Trophoblast cell (in vitro differentiated cells and primary cell): ENCODE data around the gene TCIRG1.
A peak's percentile ranks its signal among the peaks of the same experiment; 100 is the strongest.

Experiments
- DNase-seq, 2 donors: peaks; one replicate each; pipeline ENCODE4 v3.0.0-alpha.2; 2016
- H2AFZ ChIP-seq: 2 replicates; pipeline ENCODE4 v1.6.1; 2013; ENCODE audit warnings: low read length, moderate library complexity, mild to moderate bottlenecking; ENCODE audit not compliant: insufficient read depth, poor library complexity
- H2AK5ac ChIP-seq: 2 replicates; pipeline ENCODE4 v1.6.1; 2013; ENCODE audit warnings: mild to moderate bottlenecking, low read length
- H2BK120ac ChIP-seq: 2 replicates; pipeline ENCODE4 v1.6.1; 2013; ENCODE audit warnings: low read length, mild to moderate bottlenecking, moderate library complexity; ENCODE audit not compliant: insufficient read depth, poor library complexity
- H2BK12ac ChIP-seq: 2 replicates; pipeline ENCODE4 v1.6.1; 2013; ENCODE audit warnings: mild to moderate bottlenecking, low read length, moderate library complexity
- H2BK5ac ChIP-seq: 2 replicates; pipeline ENCODE4 v1.6.1; 2013; ENCODE audit warnings: low read length, low read depth, moderate library complexity, mild to moderate bottlenecking; ENCODE audit not compliant: poor library complexity
- H3K14ac ChIP-seq: 2 replicates; pipeline ENCODE4 v1.6.1; 2013; ENCODE audit warnings: mild to moderate bottlenecking, low read length
- H3K18ac ChIP-seq: 2 replicates; pipeline ENCODE4 v1.6.1; 2013; ENCODE audit warnings: mild to moderate bottlenecking, low read length
- H3K23ac ChIP-seq: 2 replicates; pipeline ENCODE4 v1.6.1; 2013; ENCODE audit warnings: low read length
- H3K27ac ChIP-seq: 2 replicates; pipeline ENCODE4 v1.5.1; 2013; ENCODE audit warnings: low read depth, mild to moderate bottlenecking, inconsistent platforms, low read length, moderate library complexity
- H3K27me3 ChIP-seq: 2 replicates; pipeline ENCODE4 v1.6.1; 2013; ENCODE audit warnings: inconsistent platforms, mild to moderate bottlenecking, low read length, moderate library complexity; ENCODE audit not compliant: insufficient read depth
- H3K36me3 ChIP-seq, 2 experiments: 1 replicate in 1 of 2; 2 replicates in 1 of 2; pipeline ENCODE4 v1.6.1; 2013; ENCODE audit warnings: low read length in 2 of 2, mild to moderate bottlenecking in 2 of 2, moderate library complexity in 1 of 2; ENCODE audit not compliant: insufficient read depth in 2 of 2, control insufficient read depth in 1 of 2
- H3K4ac ChIP-seq: 2 replicates; pipeline ENCODE4 v1.6.1; 2013; ENCODE audit warnings: low read depth, mild to moderate bottlenecking, low read length, moderate library complexity
- H3K4me1 ChIP-seq, 2 experiments: 1 replicate in 1 of 2; 2 replicates in 1 of 2; pipeline ENCODE4 v1.6.1; 2013; ENCODE audit warnings: low read length in 2 of 2, mild to moderate bottlenecking in 2 of 2, moderate library complexity in 1 of 2; ENCODE audit not compliant: insufficient read depth in 2 of 2, control insufficient read depth in 1 of 2
- H3K4me2 ChIP-seq: 2 replicates; pipeline ENCODE4 v1.6.1; 2013; ENCODE audit warnings: inconsistent platforms, mild to moderate bottlenecking, low read length, moderate library complexity
- H3K4me3 ChIP-seq: 2 replicates; pipeline ENCODE4 v1.5.1; 2013; ENCODE audit warnings: mild to moderate bottlenecking, low read depth, low read length, inconsistent platforms
- H3K79me1 ChIP-seq: one replicate; pipeline ENCODE4 v1.6.1; 2013; ENCODE audit warnings: low read length
- H3K79me2 ChIP-seq: 2 replicates; pipeline ENCODE4 v1.6.1; 2013; ENCODE audit warnings: low read length, mild to moderate bottlenecking; ENCODE audit not compliant: control insufficient read depth, insufficient read depth, poor library complexity
- H3K9ac ChIP-seq: 2 replicates; pipeline ENCODE4 v1.6.1; 2013; ENCODE audit warnings: mild to moderate bottlenecking, low read length
- H3K9me3 ChIP-seq: 2 replicates; pipeline ENCODE4 v1.6.1; 2013; ENCODE audit warnings: low read depth, mild to moderate bottlenecking, control low read depth, inconsistent platforms, low read length; ENCODE audit not compliant: insufficient read depth
- H4K12ac ChIP-seq: 2 replicates; pipeline ENCODE4 v1.6.1; 2013; ENCODE audit warnings: low read depth, mild to moderate bottlenecking, low read length, moderate library complexity
- H4K8ac ChIP-seq: 2 replicates; pipeline ENCODE4 v1.6.1; 2013; ENCODE audit warnings: low read depth, mild to moderate bottlenecking, low read length, moderate library complexity
- H4K91ac ChIP-seq: one replicate; pipeline ENCODE4 v1.6.1; 2013; ENCODE audit warnings: low read depth, mild to moderate bottlenecking, low read length, moderate library complexity
- WGBS: extraction: QIAGEN DNeasy Blood & Tissue Kit; methylation state at CpG from one replicate; pipeline ENCODE4 v1.1.7; 2013; ENCODE audit warnings: missing lambda C conversion rate; ENCODE audit not compliant: insufficient read length, insufficient coverage; ENCODE audit errors: extremely low coverage; 5-methylcytosine and 5-hydroxymethylcytosine counted together

The TCIRG1 gene

DNA sequence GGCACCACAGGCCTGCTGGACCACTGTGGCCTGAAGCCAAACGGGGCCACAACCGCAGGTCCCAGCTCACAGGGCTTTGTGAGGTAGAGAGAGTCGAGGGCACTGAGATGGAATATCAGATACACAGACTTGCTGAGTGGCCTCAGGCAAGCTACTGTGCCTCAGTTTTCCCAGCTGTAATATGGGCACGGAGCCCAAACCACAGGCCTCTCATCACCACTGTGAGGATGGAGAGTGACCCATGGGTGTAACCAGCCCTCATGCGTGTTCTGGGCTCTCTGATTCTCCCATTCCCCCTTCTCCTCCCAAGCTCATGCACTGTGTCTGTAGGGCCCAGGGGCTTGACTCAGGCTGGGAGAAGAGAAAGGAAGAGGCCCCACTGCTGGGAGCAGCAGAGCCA lies 39.1 kb upstream of the TCIRG1 start:
- no peak overlapping the region for H3K23ac ChIP-seq
- H3K4me3 ChIP-seq = no peak overlapping the region
- peaks cover 3% of the 10 kb centered on the region for H3K9me3 ChIP-seq
- no peak overlapping the region for H4K12ac ChIP-seq
- no peak overlapping the region for H4K8ac ChIP-seq
- no peak overlapping the region for H4K91ac ChIP-seq
- H2BK120ac ChIP-seq = no peak overlapping the region
- peaks cover 4 to 14% of the 10 kb centered on the region in 2 experiments for H3K4me1 ChIP-seq
- no peak overlapping the region for H3K14ac ChIP-seq
- no peak overlapping the region for H3K4ac ChIP-seq
- H3K79me1 ChIP-seq = peaks cover 2% of the 10 kb centered on the region
- DNase-seq = no peak
- H2AK5ac ChIP-seq = no peak overlapping the region
- no CpG with 5 or more reads among the region's 5 CpGs for WGBS
- no peak overlapping the region for H3K27ac ChIP-seq
- H2BK12ac ChIP-seq = no peak overlapping the region
- no peaks in the 10 kb centered on the region for H3K36me3 ChIP-seq
- no peaks in the 10 kb centered on the region for H3K27me3 ChIP-seq
- H3K4me2 ChIP-seq = no peak overlapping the region
- H3K18ac ChIP-seq = no peak overlapping the region
- H3K79me2 ChIP-seq = no peaks in the 10 kb centered on the region
- no peak overlapping the region for H2BK5ac ChIP-seq
- no peak overlapping the region for H2AFZ ChIP-seq
- no peak overlapping the region for H3K9ac ChIP-seq

DNA sequence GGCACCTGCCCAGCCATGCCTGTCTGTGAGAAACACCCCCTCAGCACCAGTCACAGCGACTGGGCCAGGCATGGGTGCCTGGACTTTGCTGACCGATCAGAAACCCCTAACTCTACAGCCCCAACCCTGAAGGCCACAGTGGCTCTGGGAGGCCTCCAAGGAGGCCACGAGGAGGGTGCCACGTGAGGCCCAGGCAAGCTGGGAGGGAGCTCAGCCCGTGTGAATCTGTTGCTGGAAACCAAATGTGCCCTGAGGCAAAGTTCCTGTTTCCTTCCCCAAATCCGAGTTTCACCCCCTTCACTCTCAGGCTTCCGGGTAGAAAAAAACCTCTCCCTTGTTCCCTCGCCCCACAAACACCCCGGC lies 36.3 kb upstream of the TCIRG1 start:
- Histone ChIP-seq H3K14ac (no peak overlapping the region), H3K9me3 (peaks cover 3% of the 10 kb centered on the region), H3K23ac (no peak overlapping the region), H3K27me3 (no peaks in the 10 kb centered on the region), H2BK120ac (no peak overlapping the region), H2AK5ac (no peak overlapping the region), H3K36me3 (no peaks in the 10 kb centered on the region), H3K18ac (no peak overlapping the region), H4K12ac (no peak overlapping the region), H2BK5ac (no peak overlapping the region), H3K27ac (no peak overlapping the region), H3K4me2 (no peak overlapping the region), H3K79me1 (peaks cover 2% of the 10 kb centered on the region), H3K79me2 (no peaks in the 10 kb centered on the region), H2BK12ac (no peak overlapping the region), H3K4me3 (no peak overlapping the region), H3K9ac (no peak overlapping the region), H2AFZ (no peak overlapping the region), H4K91ac (no peak overlapping the region), H4K8ac (no peak overlapping the region), H3K4ac (no peak overlapping the region), H3K4me1 (peaks cover 0 to 12% of the 10 kb centered on the region in 2 experiments)
- no peak for DNase-seq
- WGBS = no CpG with 5 or more reads among the region's 9 CpGs

DNA sequence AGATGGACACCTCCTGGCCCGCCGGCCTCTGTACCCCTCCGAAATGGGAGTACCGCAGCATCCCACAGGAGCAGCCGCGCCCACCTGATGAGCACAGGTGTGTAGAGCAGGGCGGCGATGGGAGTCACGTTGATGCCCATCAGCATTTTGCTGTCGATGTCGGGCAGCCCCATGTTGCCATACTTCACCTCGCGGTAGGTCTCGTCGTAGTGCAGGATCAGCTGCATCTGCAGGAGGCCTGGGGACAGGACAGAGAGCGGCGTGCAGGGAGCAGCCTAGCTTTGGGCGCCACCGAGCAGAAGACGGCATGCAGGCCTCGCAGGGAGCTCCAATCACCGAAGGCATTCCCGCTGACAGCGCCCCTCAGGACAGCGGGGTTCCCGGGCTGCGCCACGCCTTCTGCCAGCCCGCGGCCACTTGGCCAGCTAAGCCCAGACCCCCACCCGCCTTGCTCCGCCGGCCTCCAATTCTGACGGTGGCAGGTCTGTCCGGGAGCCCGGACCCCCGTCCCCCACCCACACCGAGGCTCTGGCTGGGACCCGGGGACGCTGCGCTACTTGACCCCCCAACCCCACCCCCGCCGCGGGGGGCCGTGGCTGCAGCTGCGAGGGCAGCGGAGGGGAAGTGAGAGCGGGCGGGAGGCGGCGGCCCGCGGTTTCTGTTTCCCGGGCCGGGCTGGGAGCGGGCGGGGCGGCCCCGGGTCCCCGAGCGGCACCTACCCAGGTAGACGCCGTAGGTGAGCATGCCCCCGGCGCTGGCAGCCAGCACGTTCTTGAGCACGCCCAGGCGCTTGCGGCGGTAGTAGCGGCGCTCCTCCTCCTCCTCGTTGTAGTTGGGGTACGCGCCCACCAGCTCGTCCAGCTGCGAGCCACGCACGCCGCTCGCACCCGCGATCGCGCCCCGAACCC lies 35.6 kb upstream of the TCIRG1 start:
- H4K91ac ChIP-seq = no peak overlapping the region
- peak overlapping the region; percentile 76 for H3K18ac ChIP-seq
- H3K4me3 ChIP-seq = peak overlapping the region; percentile 74
- peak overlapping the region; percentile 61 for H3K14ac ChIP-seq
- H4K12ac ChIP-seq = no peak overlapping the region
- no peak overlapping the region for H2AFZ ChIP-seq
- peaks cover 0 to 12% of the 10 kb centered on the region in 2 experiments for H3K4me1 ChIP-seq
- H3K4ac ChIP-seq = peak overlapping the region; percentile 60
- H4K8ac ChIP-seq = peak overlapping the region; percentile 50
- H3K36me3 ChIP-seq = no peaks in the 10 kb centered on the region
- no peak overlapping the region for H3K23ac ChIP-seq
- H3K79me1 ChIP-seq = peaks cover 2% of the 10 kb centered on the region
- peaks cover 1% of the 10 kb centered on the region for H3K9me3 ChIP-seq
- H2BK5ac ChIP-seq = peak overlapping the region; percentile 32
- H2BK120ac ChIP-seq = no peak overlapping the region
- no peaks in the 10 kb centered on the region for H3K79me2 ChIP-seq
- peak; percentile 57 to 58 for DNase-seq
- H3K4me2 ChIP-seq = peak overlapping the region; percentile 77
- WGBS = no CpG with 5 or more reads among the region's 86 CpGs
- no peak overlapping the region for H3K27ac ChIP-seq
- no peak overlapping the region for H3K9ac ChIP-seq
- no peak overlapping the region for H2BK12ac ChIP-seq
- H3K27me3 ChIP-seq = no peaks in the 10 kb centered on the region
- no peak overlapping the region for H2AK5ac ChIP-seq

DNA sequence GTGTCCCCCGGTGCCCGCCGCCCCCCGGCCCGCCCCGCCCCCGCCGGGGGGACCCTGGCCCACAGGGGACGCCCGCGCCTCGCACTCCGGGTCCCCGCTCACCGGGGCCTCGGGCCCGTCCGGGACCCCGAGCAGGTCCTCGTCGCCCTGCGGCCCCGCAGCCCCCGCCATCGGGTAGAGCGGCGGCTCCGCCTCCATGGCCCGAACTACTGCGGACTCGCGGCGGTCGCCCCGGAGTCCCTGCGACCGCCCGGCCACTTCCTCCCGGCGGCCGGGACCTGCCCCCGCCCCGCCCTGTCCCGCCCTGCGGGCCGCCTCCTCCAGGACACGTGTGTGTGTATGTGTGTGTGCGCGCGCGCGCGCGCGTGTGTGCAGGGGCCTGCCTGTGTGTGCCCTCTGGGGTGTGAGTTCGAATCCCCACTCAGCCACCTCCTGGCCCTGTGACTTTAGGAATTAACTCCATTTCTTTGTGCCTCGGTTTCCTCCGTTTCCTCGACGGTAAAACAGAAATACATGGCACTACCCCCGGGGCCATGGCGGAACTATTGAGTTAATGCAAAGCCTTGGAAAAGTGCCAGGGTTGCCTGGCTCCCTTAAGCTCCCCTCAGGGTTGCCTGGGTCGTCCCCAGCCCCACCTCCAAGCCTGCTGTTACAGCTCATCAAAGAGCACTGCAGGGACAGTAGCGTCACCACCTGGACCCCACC lies 34.8 kb upstream of the TCIRG1 start, which contains the start of gene UNC93B1:
UNC93B1 (minus strand) TSS at position 252 of the 705 bp plus-strand sequence; CDS start at position 198, 54 bp downstream.
- H2AK5ac ChIP-seq = peak within 1 kb of the TSS; percentile 17
- H3K4me2 ChIP-seq = peak within 1 kb of the TSS; percentile 77
- H3K79me2 ChIP-seq = no peaks in the 10 kb centered on the region
- H4K12ac ChIP-seq = no peak within 1 kb of the TSS
- peak within 1 kb of the TSS; percentile 60 for H3K4ac ChIP-seq
- H3K4me1 ChIP-seq = peaks cover 0 to 12% of the 10 kb centered on the region in 2 experiments
- H2BK120ac ChIP-seq = no peak within 1 kb of the TSS
- WGBS = no CpG with 5 or more reads among the region's 64 CpGs
- no peak within 1 kb of the TSS for H3K27ac ChIP-seq
- peak within 1 kb of the TSS; percentile 32 for H2BK5ac ChIP-seq
- peaks cover 2% of the 10 kb centered on the region for H3K79me1 ChIP-seq
- no peak within 1 kb of the TSS for H3K9ac ChIP-seq
- peak within 1 kb of the TSS; percentile 61 for H3K14ac ChIP-seq
- H4K8ac ChIP-seq = peak within 1 kb of the TSS; percentile 50
- H3K18ac ChIP-seq = peak within 1 kb of the TSS; percentile 76
- no peak within 1 kb of the TSS for H2BK12ac ChIP-seq
- H2AFZ ChIP-seq = peak within 1 kb of the TSS; percentile 17
- H4K91ac ChIP-seq = no peak within 1 kb of the TSS
- H3K36me3 ChIP-seq = no peaks in the 10 kb centered on the region
- DNase-seq = peak; percentile 78
- no peaks in the 10 kb centered on the region for H3K27me3 ChIP-seq
- H3K23ac ChIP-seq = no peak within 1 kb of the TSS
- H3K4me3 ChIP-seq = peak within 1 kb of the TSS; percentile 74
- peaks cover 1% of the 10 kb centered on the region for H3K9me3 ChIP-seq
